ENCODE results near the gene ZNF761. TPM values are rescaled to one million over a fixed set of nuclear protein-coding genes. Genes with fewer than 3 reads are reported as not detected.
A peak's percentile ranks its signal among the peaks of the same experiment; 100 is the strongest.
"Not testable (repeated sequence)": the region's sequence is repeated elsewhere in the genome, so short reads cannot be mapped to it uniquely, and the experiment has no call there.

ZNF761 gene
- total RNA-seq, 1 experiment from 2014 or later = 10.6 TPM

DNA sequence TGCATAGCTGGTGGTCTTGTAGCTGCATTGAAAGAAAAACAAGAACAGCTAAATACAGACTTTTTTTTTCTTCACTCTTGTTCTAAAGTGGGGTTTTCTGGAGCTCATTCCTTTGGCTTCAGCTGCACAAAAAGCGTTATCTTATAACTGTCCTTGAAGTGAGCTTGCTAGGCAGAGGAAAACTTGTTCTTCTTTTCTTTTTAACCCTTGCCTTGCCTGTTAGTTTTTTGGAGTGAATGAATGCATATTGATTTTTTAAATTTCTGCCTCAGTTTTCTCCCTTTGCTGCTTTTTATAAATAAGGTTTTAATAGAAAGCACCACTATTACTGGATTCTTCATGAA, 35.3 kb upstream of the ZNF761 start:
- no peak for TF ChIP-seq CTCF (IDR thresholded peaks at IDR 0.05; ENCODE audit: unreplicated experiment)
- Mint-ChIP-seq H3K36me3 (ENCODE audit: insufficient read depth, unreplicated experiment) (peaks cover 41% of the 10 kb centered on the region), H3K9me3 (ENCODE audit: low read depth, unreplicated experiment) (peaks cover 5% of the 10 kb centered on the region)

GRCh38 chr19:53397918-53398317, 33.9 kb upstream of the ZNF761 start:
- H3K9me3 Mint-ChIP-seq (ENCODE audit: low read depth, unreplicated experiment); CTCF ChIA-PET; H3K27me3 Mint-ChIP-seq (ENCODE audit: unreplicated experiment); H3K4me3 Mint-ChIP-seq (ENCODE audit: low read depth, unreplicated experiment); DNase-seq; H3K27ac Mint-ChIP-seq (ENCODE audit: unreplicated experiment); intact Hi-C loops (cut with micrococcal nuclease; ENCODE audit: unreplicated experiment): not testable (repeated sequence)
- Mint-ChIP-seq H3K4me1 (ENCODE audit: low read depth, unreplicated experiment) (peaks cover 12% of the 10 kb centered on the region), H3K36me3 (ENCODE audit: insufficient read depth, unreplicated experiment) (peaks cover 55% of the 10 kb centered on the region)
- TSS peak; percentile 1 for BruUV-seq (replicated peaks)

More for the DNA sequence above, 35.3 kb upstream of the ZNF761 start:
- no peaks in the 10 kb centered on the region for H3K27me3 Mint-ChIP-seq (ENCODE audit: unreplicated experiment)
- BruUV-seq (replicated peaks) = no TSS peak
- peak overlapping the region; percentile 78 for H3K4me3 Mint-ChIP-seq (ENCODE audit: low read depth, unreplicated experiment)
- H3K4me1 Mint-ChIP-seq (ENCODE audit: low read depth, unreplicated experiment) = peaks cover 12% of the 10 kb centered on the region
- CTCF ChIA-PET = no interaction called here
- H3K27ac Mint-ChIP-seq (ENCODE audit: unreplicated experiment) = no peak overlapping the region
- no peak for DNase-seq
- intact Hi-C loops (cut with micrococcal nuclease; ENCODE audit: unreplicated experiment) = no loop called here

GRCh38 chr19:53409505-53410204, 22.1 kb upstream of the ZNF761 start:
- Mint-ChIP-seq H3K36me3 (ENCODE audit: insufficient read depth, unreplicated experiment) (peaks cover 12% of the 10 kb centered on the region), H3K9me3 (ENCODE audit: low read depth, unreplicated experiment) (peaks cover 23% of the 10 kb centered on the region), H3K27ac (ENCODE audit: unreplicated experiment) (no peak overlapping the region), H3K27me3 (ENCODE audit: unreplicated experiment) (no peaks in the 10 kb centered on the region), H3K4me3 (ENCODE audit: low read depth, unreplicated experiment) (no peak overlapping the region), H3K4me1 (ENCODE audit: low read depth, unreplicated experiment) (no peaks in the 10 kb centered on the region)
- CTCF ChIA-PET = no interaction called here
- TF ChIP-seq CTCF (IDR thresholded peaks at IDR 0.05; ENCODE audit: unreplicated experiment) = no peak
- BruUV-seq (replicated peaks) = no TSS peak
- intact Hi-C loops (cut with micrococcal nuclease; ENCODE audit: unreplicated experiment) = no loop called here
- DNase-seq = no peak

DNA sequence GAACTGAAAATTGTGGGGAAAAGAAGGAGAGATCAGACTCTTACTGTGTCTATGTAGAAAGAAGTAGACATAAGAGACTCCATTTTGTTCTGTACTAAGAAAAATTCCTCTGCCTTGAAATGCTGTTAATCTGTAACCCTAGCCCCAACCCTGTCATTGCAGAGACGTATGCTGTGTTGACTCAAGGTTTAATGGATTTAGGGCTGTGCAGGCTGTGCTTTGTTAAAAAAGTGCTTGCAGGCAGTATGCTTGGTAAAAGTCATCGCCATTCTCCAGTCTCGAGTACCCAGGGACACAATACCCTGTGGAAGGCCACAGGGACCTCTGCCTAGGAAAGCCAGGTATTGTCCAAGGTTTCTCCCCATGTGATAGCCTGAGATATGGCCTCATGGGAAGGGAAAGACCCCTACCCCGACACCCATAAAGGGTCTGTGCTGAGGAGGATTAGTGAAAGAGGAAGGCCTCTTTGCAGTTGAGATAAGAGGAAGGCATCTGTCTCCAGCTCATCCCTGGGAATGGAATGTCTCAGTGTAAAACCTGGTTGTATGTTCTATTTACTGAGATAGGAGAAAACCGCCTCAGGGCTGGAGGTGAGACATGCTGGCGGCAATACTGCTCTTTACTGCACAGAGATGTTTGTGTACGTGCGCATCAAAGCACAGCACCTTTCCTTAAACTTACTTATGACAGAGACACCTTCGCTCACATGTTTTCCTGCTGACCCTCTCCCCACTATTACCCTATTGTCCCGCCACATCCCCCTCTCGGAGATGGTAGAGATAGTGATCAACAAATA, 11.1 kb upstream of the ZNF761 start:
- DNase-seq; H3K27ac Mint-ChIP-seq (ENCODE audit: unreplicated experiment); H3K36me3 Mint-ChIP-seq (ENCODE audit: insufficient read depth, unreplicated experiment); H3K4me1 Mint-ChIP-seq (ENCODE audit: low read depth, unreplicated experiment); H3K27me3 Mint-ChIP-seq (ENCODE audit: unreplicated experiment); intact Hi-C loops (cut with micrococcal nuclease; ENCODE audit: unreplicated experiment); CTCF ChIA-PET; H3K9me3 Mint-ChIP-seq (ENCODE audit: low read depth, unreplicated experiment); H3K4me3 Mint-ChIP-seq (ENCODE audit: low read depth, unreplicated experiment); BruUV-seq (replicated peaks): not testable (repeated sequence)

GRCh38 chr19:53422551-53422950, 9.2 kb upstream of the ZNF761 start:
- H3K4me1 Mint-ChIP-seq (ENCODE audit: low read depth, unreplicated experiment) = no peaks in the 10 kb centered on the region
- peaks cover 4% of the 10 kb centered on the region for H3K9me3 Mint-ChIP-seq (ENCODE audit: low read depth, unreplicated experiment)
- H3K36me3 Mint-ChIP-seq (ENCODE audit: insufficient read depth, unreplicated experiment) = peaks cover 5% of the 10 kb centered on the region
- no peaks in the 10 kb centered on the region for H3K27me3 Mint-ChIP-seq (ENCODE audit: unreplicated experiment)
- CTCF ChIA-PET = interaction anchor here (0.6 kb wide), 1 partner anchor 94 kb away, joined by 6 read pairs; no protein-coding TSS in a partner anchor
- DNase-seq = no peak
- no peak for TF ChIP-seq CTCF (IDR thresholded peaks at IDR 0.05; ENCODE audit: unreplicated experiment)
- intact Hi-C loops (cut with micrococcal nuclease; ENCODE audit: unreplicated experiment) = no loop called here
- no TSS peak for BruUV-seq (replicated peaks)
- no peak overlapping the region for H3K27ac Mint-ChIP-seq (ENCODE audit: unreplicated experiment)
- no peak overlapping the region for H3K4me3 Mint-ChIP-seq (ENCODE audit: low read depth, unreplicated experiment)

GRCh38 chr19:53423074-53423473, 8.7 kb upstream of the ZNF761 start:
- H3K9me3 Mint-ChIP-seq (ENCODE audit: low read depth, unreplicated experiment); H3K36me3 Mint-ChIP-seq (ENCODE audit: insufficient read depth, unreplicated experiment); DNase-seq; H3K27me3 Mint-ChIP-seq (ENCODE audit: unreplicated experiment); H3K4me1 Mint-ChIP-seq (ENCODE audit: low read depth, unreplicated experiment); H3K4me3 Mint-ChIP-seq (ENCODE audit: low read depth, unreplicated experiment); intact Hi-C loops (cut with micrococcal nuclease; ENCODE audit: unreplicated experiment); CTCF ChIA-PET; H3K27ac Mint-ChIP-seq (ENCODE audit: unreplicated experiment); BruUV-seq (replicated peaks): not testable (repeated sequence)

GRCh38 chr19:53423680-53424079, 8.1 kb upstream of the ZNF761 start:
- H3K27ac Mint-ChIP-seq (ENCODE audit: unreplicated experiment); H3K36me3 Mint-ChIP-seq (ENCODE audit: insufficient read depth, unreplicated experiment): not testable (repeated sequence)

More at GRCh38 chr19:53423680-53424079, 8.1 kb upstream of the ZNF761 start:
- H3K4me1 Mint-ChIP-seq (ENCODE audit: low read depth, unreplicated experiment); CTCF ChIA-PET; H3K9me3 Mint-ChIP-seq (ENCODE audit: low read depth, unreplicated experiment); H3K4me3 Mint-ChIP-seq (ENCODE audit: low read depth, unreplicated experiment); H3K27me3 Mint-ChIP-seq (ENCODE audit: unreplicated experiment); intact Hi-C loops (cut with micrococcal nuclease; ENCODE audit: unreplicated experiment); DNase-seq; BruUV-seq (replicated peaks): not testable (repeated sequence)

Data from Calu3 (cell line).